Mucosa of descending colon (tissue), 3 donors: Measurements from ENCODE around the gene GRAMD4. TPM values are rescaled to one million over a fixed set of nuclear protein-coding genes. Genes with fewer than 3 reads are reported as not detected.

Experiments used
- ATAC-seq: fragments of 200-7000 bp; cut with Tn5 transposase; one replicate; pipeline ENCODE4 v1.9.1; 2020; ENCODE audit warnings: mild to moderate bottlenecking, moderate library complexity
- DNase-seq, 3 donors: peaks; one replicate each; pipeline ENCODE4 v3.0.0-alpha.2; 2020
- H3K36me3 ChIP-seq: fragments of 200-600 bp; one replicate; pipeline ENCODE4 v1.8.0; 2021; ENCODE audit warnings: low read depth, mild to moderate bottlenecking
- H3K4me1 ChIP-seq: fragments of 200-600 bp; one replicate; pipeline ENCODE4 v1.8.0; 2021; ENCODE audit warnings: low read depth, mild to moderate bottlenecking
- H3K4me3 ChIP-seq: fragments of 200-600 bp; one replicate; pipeline ENCODE4 v1.8.0; 2021; ENCODE audit warnings: mild to moderate bottlenecking
- H3K9me3 ChIP-seq: fragments of 200-600 bp; one replicate; pipeline ENCODE4 v1.8.0; 2021; ENCODE audit warnings: mild to moderate bottlenecking
- CTCF ChIP-seq: fragments of 200-600 bp; IDR thresholded peaks from one replicate; pipeline ENCODE4 v1.8.0; 2022; ENCODE audit warnings: antibody characterized with exemption, mild to moderate bottlenecking
- intact Hi-C, 2 donors: fragments of 100-400 bp; cut with DNase I in 1 of 2; cut with micrococcal nuclease in 1 of 2; formaldehyde crosslinking; loops; one replicate each; pipeline versions ENCODE4 v1.11.0 to v1.11.1; 2022; cut with DNase I, micrococcal nuclease
- total RNA-seq, 3 donors: library from RNA; stranded (reverse); fragmentation: NEBNext Ultra II Directional in 2 of 3; extraction: Animal tissue kit (Norgen Biotek cat#: 25700) in 2 of 3; gene quantifications; one replicate each; pipeline versions ENCODE4 v1.2.1 to v1.2.4, GENCODE V29; 2021 to 2023
- donor health status: DM: no; HTN: no; CAD: no; lungs with moderate emphysema.
- donor health status: DM: no; HTN: no; CAD: no.
- donor health status: DM: no; HTN: yes; CAD: no.

GRAMD4 gene
- total RNA-seq, 3 donors from 2014 or later: 114 to 203 (median 197) TPM

GRCh38 chr22:46577368-46578249 is 42.6 kb upstream of the GRAMD4 start:
- no peaks in the 10 kb centered on the region for H3K36me3 ChIP-seq
- TF ChIP-seq CTCF: no peak
- intact Hi-C loops: no loop called here
- peak in 1 of 3 donors; percentile 62 for DNase-seq
- H3K9me3 ChIP-seq: no peaks in the 10 kb centered on the region
- peaks cover 68% of the 10 kb centered on the region for H3K4me1 ChIP-seq
- H3K4me3 ChIP-seq: peak overlapping the region; percentile 74
- no peak for ATAC-seq

GRCh38 chr22:46578251-46578823 is 41.8 kb upstream of the GRAMD4 start:
- intact Hi-C loops: no loop called here

GRCh38 chr22:46578824-46579561 is 41.2 kb upstream of the GRAMD4 start:
- DNase-seq (peak; percentile 66 to 72 (median 72)), ATAC-seq (peak; percentile 17)
- TF ChIP-seq CTCF: no peak
- Histone ChIP-seq H3K4me1 (peaks cover 80% of the 10 kb centered on the region), H3K36me3 (no peaks in the 10 kb centered on the region), H3K4me3 (no peak overlapping the region), H3K9me3 (no peaks in the 10 kb centered on the region)
- intact Hi-C loops: no loop called here

More at GRCh38 chr22:46578251-46578823, 41.8 kb upstream of the GRAMD4 start:
- Histone ChIP-seq H3K4me1 (peaks cover 75% of the 10 kb centered on the region), H3K9me3 (no peaks in the 10 kb centered on the region), H3K4me3 (no peak overlapping the region), H3K36me3 (no peaks in the 10 kb centered on the region)
- DNase-seq: peak in 1 of 3 donors; percentile 53
- ATAC-seq: no peak
- no peak for TF ChIP-seq CTCF

DNA sequence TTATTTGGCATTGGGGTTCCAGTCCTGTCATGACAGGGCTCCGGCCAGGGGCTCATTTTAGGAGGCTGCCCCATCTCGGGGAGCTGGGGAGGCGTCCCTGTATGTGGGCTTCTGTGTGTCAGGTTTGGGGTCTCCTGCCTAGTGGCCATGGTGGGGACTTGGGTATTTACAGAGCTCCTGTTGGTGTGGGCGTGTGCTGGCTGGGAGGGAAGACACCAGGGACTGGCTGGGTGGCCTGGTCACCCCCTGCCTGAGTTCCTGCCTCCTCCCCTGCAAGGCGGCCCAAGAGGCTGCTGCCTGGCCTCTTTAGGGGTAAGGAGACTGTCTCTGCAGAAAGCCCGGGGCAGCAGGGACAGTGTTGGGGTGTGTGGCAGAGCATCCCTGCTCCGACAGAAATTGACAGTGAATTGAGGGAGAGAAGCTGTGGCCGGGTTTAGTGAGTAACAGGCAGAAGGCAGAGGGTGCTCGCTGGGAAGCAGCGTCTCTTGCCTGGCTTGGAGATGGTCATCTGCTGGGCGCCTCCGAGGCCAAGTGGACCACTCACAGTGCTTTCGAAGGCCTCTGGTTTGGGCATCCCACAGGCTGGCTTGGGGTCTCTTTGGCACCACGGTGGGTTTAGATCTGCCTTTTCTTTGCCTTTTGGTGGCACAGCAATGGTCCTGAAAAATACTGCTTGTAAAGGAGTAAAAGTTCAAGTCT is 40.3 kb upstream of the GRAMD4 start:
- Histone ChIP-seq H3K4me3 (no peak overlapping the region), H3K9me3 (no peaks in the 10 kb centered on the region), H3K4me1 (peaks cover 81% of the 10 kb centered on the region), H3K36me3 (no peaks in the 10 kb centered on the region)
- peak in 2 of 3 donors; percentile 52 for DNase-seq
- intact Hi-C loops: no loop called here
- no peak for ATAC-seq
- TF ChIP-seq CTCF: no peak

DNA sequence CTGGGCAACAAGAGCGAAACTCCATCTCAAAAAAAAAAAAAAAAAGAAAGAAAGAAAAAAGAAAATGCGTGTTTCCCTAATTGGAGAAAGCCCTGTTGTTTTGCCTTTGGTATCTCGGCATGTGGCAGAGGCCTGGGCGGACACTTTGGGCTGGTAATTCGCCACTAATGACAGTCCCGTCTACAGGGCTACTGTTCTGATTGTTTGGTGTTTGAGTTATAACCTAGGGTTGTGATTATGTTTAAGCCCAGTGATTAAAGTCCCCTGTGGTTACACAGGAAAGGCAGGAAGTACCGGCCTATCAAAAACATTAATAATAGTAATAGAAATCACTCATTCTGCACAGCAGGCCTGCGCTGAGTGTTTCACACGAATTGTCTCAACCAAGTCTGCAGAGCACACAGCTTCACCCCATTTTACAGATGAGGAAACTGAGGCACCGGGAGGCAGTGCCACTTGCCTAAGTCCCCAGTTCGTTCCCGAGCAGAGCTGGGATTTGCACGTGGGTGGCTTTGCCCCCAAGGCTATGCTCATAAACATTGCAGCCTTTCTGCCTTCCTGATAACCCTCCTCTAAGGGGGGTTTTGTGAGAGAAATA is 39.1 kb upstream of the GRAMD4 start:
- Histone ChIP-seq H3K36me3 (no peaks in the 10 kb centered on the region), H3K9me3 (no peaks in the 10 kb centered on the region), H3K4me3 (no peak overlapping the region), H3K4me1 (peaks cover 79% of the 10 kb centered on the region)
- no peak for TF ChIP-seq CTCF
- DNase-seq (peak in 1 of 3 donors; percentile 31), ATAC-seq (no peak)
- intact Hi-C loops: no loop called here
